T-helper 1 cell treated with Interleukin-12 subunit alpha and Interleukin-12 subunit beta and Interleukin-4 antibody, amounts not matched to agents 30 ng/mL and 1 ng/mL, for 36 hours (primary cell): ENCODE measurements around the gene CREBL2. TPM values are rescaled to one million over a fixed set of nuclear protein-coding genes. Genes with fewer than 3 reads are reported as not detected.
"Not testable (repeated sequence)": the region's sequence is repeated elsewhere in the genome, so short reads cannot be mapped to it uniquely, and the experiment has no call there.

ENCODE experiments used
- intact Hi-C: fragments of 100-400 bp; cut with micrococcal nuclease; formaldehyde crosslinking; loops from one replicate; pipeline ENCODE4 v1.15.1; 2024
- total RNA-seq: library from RNA; stranded (reverse); gene quantifications from 2 replicates; pipeline ENCODE4 v1.2.3, GENCODE V29; 2022

The CREBL2 gene
- total RNA-seq, 1 donor from 2014 or later = 19.0 TPM

- intact Hi-C loops = loop anchor here (10.0 kb wide), 1 partner anchor 1167 kb away; no protein-coding TSS in a partner anchor
These were observed 15.7 kb downstream of the CREBL2 start for GRCh38 chr12:12627308-12627827.

DNA sequence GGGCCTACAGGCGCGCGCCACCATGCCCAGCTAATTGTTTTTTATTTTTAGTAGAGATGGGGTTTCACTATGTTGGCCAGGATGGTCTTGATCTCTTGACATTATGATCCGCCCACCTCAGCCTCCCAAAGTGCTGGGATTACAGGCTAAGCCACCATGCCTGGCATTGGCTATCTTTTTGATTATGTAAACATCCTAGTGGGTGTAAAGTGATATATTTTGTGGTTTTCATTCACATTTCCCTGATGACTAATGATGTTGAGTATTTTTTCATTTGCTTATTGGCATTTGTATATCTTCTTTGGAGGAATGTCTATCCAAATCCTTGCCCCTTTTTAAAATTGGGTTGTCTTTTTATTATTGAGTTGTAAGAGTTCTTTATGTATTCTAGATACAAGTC is 16.3 kb downstream of the CREBL2 start:
- intact Hi-C loops = loop anchor here (10.0 kb wide), 1 partner anchor 1167 kb away; no protein-coding TSS in a partner anchor

DNA sequence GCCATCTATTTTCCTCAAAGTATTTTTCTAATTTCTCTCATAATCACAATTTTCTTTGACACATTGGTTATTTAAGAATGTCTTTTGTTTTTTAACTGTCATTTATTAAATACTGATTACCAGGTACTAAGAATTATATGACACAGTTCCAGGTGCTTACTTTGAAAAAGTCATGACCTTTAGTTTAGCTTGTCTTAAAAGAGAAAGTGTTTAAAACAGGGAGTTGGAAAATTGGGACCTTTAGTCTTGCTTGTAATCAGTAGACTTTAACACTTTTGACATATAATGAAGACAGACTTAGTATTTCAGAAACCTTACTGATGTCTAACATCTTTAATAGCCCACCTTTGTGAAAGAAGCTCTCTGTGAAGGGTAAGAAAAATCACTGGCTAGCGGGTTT is 19.2 kb downstream of the CREBL2 start:
- intact Hi-C loops = no loop called here

- intact Hi-C loops = no loop called here
These were observed 24.0 kb downstream of the CREBL2 start for GRCh38 chr12:12635651-12636050.

GRCh38 chr12:12636641-12637040 is 25.0 kb downstream of the CREBL2 start:
- intact Hi-C loops = no loop called here

- intact Hi-C loops = not testable (repeated sequence)
These were observed 28.3 kb downstream of the CREBL2 start for GRCh38 chr12:12639995-12640394.

DNA sequence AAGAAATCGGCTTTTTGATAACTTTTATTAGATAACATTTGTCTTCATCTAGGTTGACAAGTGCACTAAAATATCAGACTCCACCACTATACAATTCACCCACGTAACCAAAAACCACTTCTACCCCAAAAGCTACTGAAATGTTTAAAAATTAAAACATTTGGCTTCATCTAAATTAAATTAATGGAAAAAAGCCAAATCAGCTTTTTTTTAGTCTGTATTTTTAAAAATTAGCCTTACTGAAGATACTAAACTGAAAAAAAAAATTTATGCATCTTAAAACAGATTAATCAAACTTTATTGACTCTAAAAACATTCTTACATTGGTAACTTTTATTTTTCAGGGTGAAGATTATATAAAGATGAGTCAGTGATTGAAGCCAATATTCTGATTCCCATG is 30.0 kb downstream of the CREBL2 start:
- intact Hi-C loops = no loop called here

DNA sequence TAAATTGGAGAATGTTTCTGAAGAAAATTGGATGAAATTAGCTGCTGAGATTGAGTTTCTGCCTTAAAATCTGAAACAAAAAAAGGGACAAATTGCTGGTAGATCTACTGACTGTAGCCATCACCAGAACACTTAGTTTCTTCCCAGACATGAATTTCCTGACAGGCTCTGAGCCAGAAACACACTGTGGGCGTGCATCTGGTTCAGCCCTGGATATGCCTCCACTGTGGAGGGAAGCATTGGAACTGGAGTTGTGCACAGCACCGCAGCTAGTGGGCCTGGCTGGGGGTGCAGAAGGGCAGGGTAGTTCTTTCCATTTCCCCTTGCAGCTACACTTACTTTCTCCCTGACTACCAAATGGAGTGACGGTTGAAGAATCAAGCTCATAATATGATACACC is 31.2 kb downstream of the CREBL2 start:
- intact Hi-C loops = no loop called here

GRCh38 chr12:12645485-12645884 is 33.8 kb downstream of the CREBL2 start:
- intact Hi-C loops = loop anchor here (1.0 to 5.0 kb wide), 4 partner anchors 33 to 92 kb away; partner anchors contain the start of genes CREBL2 and GPR19

- intact Hi-C loops = loop anchor here (1.0 to 5.0 kb wide), 4 partner anchors 34 to 91 kb away; partner anchors contain the start of genes CREBL2 and GPR19
These were observed 34.3 kb downstream of the CREBL2 start for GRCh38 chr12:12645968-12646367.

DNA sequence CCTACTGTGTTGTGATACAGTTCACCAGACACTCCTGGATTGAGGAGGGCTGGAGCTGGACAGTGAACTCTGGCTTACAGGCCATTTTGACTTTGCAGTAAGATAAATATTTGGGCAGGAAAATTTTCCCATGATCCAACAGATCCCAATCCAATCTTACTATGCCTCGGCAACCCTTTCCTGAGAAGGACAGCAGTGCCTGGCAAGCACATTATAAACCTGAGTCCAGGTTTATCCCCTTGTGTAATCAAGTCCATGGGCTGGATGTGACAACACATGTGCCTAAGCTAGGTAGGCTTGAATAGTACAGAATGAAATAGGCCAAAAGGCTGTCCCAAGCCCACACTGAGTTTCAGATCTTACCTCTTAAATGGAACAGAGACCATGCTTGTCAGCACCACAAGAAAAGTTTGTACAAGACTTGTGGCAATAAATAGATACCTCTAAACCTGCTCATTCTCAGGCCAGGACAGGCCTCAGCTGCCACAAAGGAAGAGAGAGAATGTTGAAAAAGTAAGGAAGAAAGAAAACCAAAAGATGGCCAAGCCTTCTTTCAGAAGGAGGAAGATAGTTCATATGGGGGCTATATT is 34.9 kb downstream of the CREBL2 start:
- intact Hi-C loops = loop anchor here (5.0 kb wide), 1 partner anchor 34 kb away; the partner anchor contains the start of gene CREBL2

DNA sequence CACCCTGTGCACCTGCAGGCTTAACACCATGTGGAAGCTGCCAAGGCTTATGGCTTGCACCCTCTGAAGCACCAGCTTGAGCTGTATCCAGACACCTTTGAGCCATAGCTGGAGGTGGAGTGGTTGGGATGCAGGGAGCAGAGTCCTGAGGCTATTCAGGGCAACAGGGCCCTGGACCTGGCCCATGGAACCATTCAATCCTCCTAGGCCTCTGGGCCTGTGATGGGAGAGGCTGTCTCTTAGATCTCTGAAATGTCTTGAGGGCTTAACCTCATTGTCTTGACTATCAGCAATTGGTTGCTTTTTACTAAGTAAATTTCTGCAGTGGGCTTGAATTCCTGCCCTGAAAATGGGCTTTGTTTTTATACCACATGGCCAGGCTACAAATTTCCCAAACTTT is 36.6 kb downstream of the CREBL2 start:
- intact Hi-C loops = loop anchor here (5.0 kb wide), 1 partner anchor 36 kb away; the partner anchor contains the start of gene CREBL2

DNA sequence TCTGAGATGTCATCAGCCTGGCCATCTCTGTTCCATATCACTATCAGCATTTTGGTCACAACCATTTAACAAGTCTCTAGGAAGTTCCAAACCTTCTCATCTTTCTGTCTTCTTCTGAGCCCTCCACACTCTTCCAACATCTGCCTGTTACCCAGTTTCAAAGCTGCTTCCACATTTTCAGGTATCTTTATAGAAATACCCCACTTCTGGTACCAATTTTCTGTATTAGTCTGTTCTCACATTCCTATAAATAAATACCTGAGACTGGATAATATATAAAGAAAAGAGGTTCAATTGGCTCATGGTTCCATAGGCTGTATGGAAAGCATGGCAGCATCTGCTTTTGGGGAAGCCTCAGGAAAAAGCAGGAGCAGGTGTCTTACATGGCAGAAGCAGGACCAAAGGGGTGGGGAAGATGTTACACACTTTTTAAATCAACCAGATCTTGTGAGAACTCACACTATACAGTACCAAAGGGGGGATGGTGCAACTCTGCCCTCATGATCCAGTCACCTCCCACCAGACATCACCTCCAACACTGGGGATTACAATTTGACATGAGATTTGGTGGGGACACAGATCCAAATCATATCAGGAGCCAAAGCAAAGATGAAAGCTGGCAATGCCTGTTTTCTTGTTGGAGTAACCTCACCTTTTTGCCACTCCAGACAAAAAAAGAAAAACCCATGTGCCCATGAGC is 37.4 kb downstream of the CREBL2 start:
- intact Hi-C loops = loop anchor here (5.0 kb wide), 1 partner anchor 37 kb away; the partner anchor contains the start of gene CREBL2

GRCh38 chr12:12651752-12652151 is 40.1 kb downstream of the CREBL2 start:
- intact Hi-C loops = no loop called here

DNA sequence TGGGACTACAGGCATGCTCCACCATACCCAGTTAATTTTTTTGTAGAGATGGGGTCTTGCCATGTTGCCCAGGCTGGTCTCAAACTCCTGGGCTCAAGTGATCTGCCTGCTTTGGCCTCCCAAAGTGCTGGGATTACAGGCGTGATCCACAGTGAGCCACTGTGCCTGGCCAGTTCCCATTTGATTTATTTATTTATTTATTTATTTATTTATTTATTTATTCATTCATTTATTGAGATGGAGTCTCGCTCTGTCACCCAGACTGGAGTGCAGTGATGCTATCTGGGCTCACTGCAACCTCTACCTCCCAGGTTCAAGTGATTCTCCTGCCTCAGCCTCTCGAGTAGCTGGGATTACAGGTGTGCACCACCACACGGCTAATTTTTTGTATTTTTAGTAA is 41.0 kb downstream of the CREBL2 start:
- intact Hi-C loops = not testable (repeated sequence)

- intact Hi-C loops = no loop called here
These were observed 42.2 kb downstream of the CREBL2 start for GRCh38 chr12:12653922-12654321.

DNA sequence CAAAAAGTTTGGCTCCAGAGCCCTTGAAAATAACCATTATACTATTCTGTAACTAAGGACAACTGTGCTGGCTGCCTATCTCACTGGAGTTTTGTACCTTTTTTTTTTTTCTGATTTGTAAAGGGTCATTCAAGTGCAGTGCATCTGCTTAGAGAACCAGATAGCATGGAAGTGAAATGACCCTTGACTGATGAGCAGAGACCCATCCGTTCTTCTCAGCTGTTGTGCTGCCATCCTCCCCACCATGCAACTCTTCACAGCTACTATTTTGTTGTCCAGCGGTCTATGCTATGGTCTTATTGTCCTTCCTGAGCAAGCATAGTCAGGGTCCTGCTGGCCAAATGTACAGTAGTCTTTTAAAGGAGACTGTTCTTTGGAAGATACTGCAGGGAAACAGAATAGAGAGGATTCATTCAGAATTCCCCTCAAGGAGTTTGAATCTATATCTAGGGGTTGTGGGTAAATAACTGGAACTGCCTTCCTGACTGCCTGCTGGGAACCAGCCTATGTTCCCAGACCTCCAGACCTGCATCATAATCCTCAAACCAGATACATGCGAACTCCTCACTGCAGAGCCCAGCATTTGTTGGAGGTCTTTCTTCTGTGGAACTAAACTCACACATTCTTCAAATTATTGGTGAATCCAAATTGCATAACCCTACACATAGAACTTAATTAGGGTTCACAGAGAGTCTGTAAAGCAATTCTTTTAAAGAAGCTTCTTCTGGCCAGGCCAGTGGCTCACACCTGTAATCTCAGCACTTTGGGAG is 43.2 kb downstream of the CREBL2 start:
- intact Hi-C loops = no loop called here

GRCh38 chr12:12660201-12660600 is 48.5 kb downstream of the CREBL2 start:
- intact Hi-C loops = no loop called here

- intact Hi-C loops = no loop called here
These were observed 49.6 kb downstream of the CREBL2 start for GRCh38 chr12:12661086-12661856.

- intact Hi-C loops = no loop called here
These were observed 52.1 kb downstream of the CREBL2 start for GRCh38 chr12:12663644-12664294.
